Measurements from ENCODE around the gene ITGB7. TPM values are rescaled to one million over a fixed set of nuclear protein-coding genes. Genes with fewer than 3 reads are reported as not detected.

Gene ITGB7
- total RNA-seq, 1 donor from 2014 or later: 1.3 TPM

- DNase-seq (peak; percentile 74), ATAC-seq (peak; percentile 85)
- intact Hi-C loops (cut with micrococcal nuclease): no loop called here
These were observed 25.8 kb upstream of the ITGB7 start for GRCh38 chr12:53232646-53233461.

GRCh38 chr12:53231921-53232645, 25.0 kb upstream of the ITGB7 start, which contains the start of gene RARG:
RARG (minus strand) TSS chr12:53232209; CDS start chr12:53227545, 4,664 bp downstream.
- ATAC-seq: peak; percentile 76
- intact Hi-C loops (cut with micrococcal nuclease): no loop called here
- peak; percentile 64 for DNase-seq

- no peak for DNase-seq
- intact Hi-C loops (cut with micrococcal nuclease): no loop called here
- no peak for ATAC-seq
These were observed 24.5 kb upstream of the ITGB7 start for GRCh38 chr12:53231671-53231920.

GRCh38 chr12:53230108-53230845, 23.2 kb upstream of the ITGB7 start:
- DNase-seq: no peak

GRCh38 chr12:53229454-53229853, 22.4 kb upstream of the ITGB7 start:
- DNase-seq (no peak), ATAC-seq (no peak)
- intact Hi-C loops (cut with micrococcal nuclease): no loop called here

More at GRCh38 chr12:53230108-53230845, 23.2 kb upstream of the ITGB7 start:
- no peak for ATAC-seq
- intact Hi-C loops (cut with micrococcal nuclease): no loop called here

GRCh38 chr12:53227836-53228235, 20.8 kb upstream of the ITGB7 start:
- no peak for ATAC-seq
- no peak for DNase-seq
- intact Hi-C loops (cut with micrococcal nuclease): no loop called here

GRCh38 chr12:53227341-53227740, 20.3 kb upstream of the ITGB7 start:
- intact Hi-C loops (cut with micrococcal nuclease): no loop called here
- no peak for ATAC-seq
- no peak for DNase-seq

- intact Hi-C loops (cut with micrococcal nuclease): no loop called here
- no peak for ATAC-seq
- no peak for DNase-seq
These were observed 19.8 kb upstream of the ITGB7 start for GRCh38 chr12:53226815-53227214.

- intact Hi-C loops (cut with micrococcal nuclease): no loop called here
- ATAC-seq (no peak), DNase-seq (no peak)
These were observed 18.8 kb upstream of the ITGB7 start for GRCh38 chr12:53225635-53226424.

- intact Hi-C loops (cut with micrococcal nuclease): no loop called here
- no peak for DNase-seq
- no peak for ATAC-seq
These were observed 18.0 kb upstream of the ITGB7 start for GRCh38 chr12:53224897-53225634.

GRCh38 chr12:53224061-53224896, 17.2 kb upstream of the ITGB7 start:
- intact Hi-C loops (cut with micrococcal nuclease): no loop called here

GRCh38 chr12:53223389-53224060, 16.5 kb upstream of the ITGB7 start:
- ATAC-seq (no peak), DNase-seq (peak; percentile 60)

More at GRCh38 chr12:53224061-53224896, 17.2 kb upstream of the ITGB7 start:
- no peak for DNase-seq
- ATAC-seq: no peak

GRCh38 chr12:53222806-53223261, 15.8 kb upstream of the ITGB7 start:
- intact Hi-C loops (cut with micrococcal nuclease): no loop called here
- DNase-seq (no peak), ATAC-seq (no peak)

More at GRCh38 chr12:53223389-53224060, 16.5 kb upstream of the ITGB7 start:
- intact Hi-C loops (cut with micrococcal nuclease): no loop called here

GRCh38 chr12:53222170-53222721, 15.2 kb upstream of the ITGB7 start:
- intact Hi-C loops (cut with micrococcal nuclease): no loop called here
- ATAC-seq: no peak
- DNase-seq: no peak

GRCh38 chr12:53221203-53222080, 14.4 kb upstream of the ITGB7 start:
- intact Hi-C loops (cut with micrococcal nuclease): no loop called here
- ATAC-seq (peak; percentile 64), DNase-seq (peak; percentile 87)

GRCh38 chr12:53220694-53221202, 13.7 kb upstream of the ITGB7 start:
- intact Hi-C loops (cut with micrococcal nuclease): no loop called here
- ATAC-seq (peak; percentile 90), DNase-seq (peak; percentile 96)
